DOHH2 (cell line): ENCODE measurements around the gene FARS2.

ENCODE experiments used
- H3F3A ChIP-seq: fragments of 200-600 bp; sonication (generic), shearing (Covaris generic); 2 replicates; pipeline ENCODE4 v1.6.0; 2016; ENCODE audit warnings: antibody characterized with exemption, mild to moderate bottlenecking; ENCODE audit not compliant: control insufficient read depth, insufficient read depth
- H3K27ac ChIP-seq: fragments of 200-600 bp; sonication (generic); 2 replicates; pipeline ENCODE4 v1.5.1; 2014; ENCODE audit warnings: low read depth, mild to moderate bottlenecking, low read length, moderate library complexity
- H3K27me3 ChIP-seq: fragments of 200-600 bp; sonication (generic); 2 replicates; pipeline ENCODE4 v1.6.1; 2014; ENCODE audit warnings: mild to moderate bottlenecking, low read length, mixed read lengths; ENCODE audit not compliant: control insufficient read depth
- H3K36me3 ChIP-seq: fragments of 200-600 bp; sonication (generic); 2 replicates; pipeline ENCODE4 v1.6.1; 2014; ENCODE audit warnings: mild to moderate bottlenecking, low read length, moderate library complexity, mixed read lengths; ENCODE audit not compliant: control insufficient read depth
- H3K4me1 ChIP-seq: fragments of 200-600 bp; sonication (generic); 2 replicates; pipeline ENCODE4 v1.6.1; 2014; ENCODE audit warnings: mild to moderate bottlenecking, low read length, mixed read lengths; ENCODE audit not compliant: control insufficient read depth
- H3K4me2 ChIP-seq: fragments of 200-600 bp; sonication (generic); 2 replicates; pipeline ENCODE4 v1.6.0; 2014; ENCODE audit warnings: mild to moderate bottlenecking, low read length, moderate library complexity
- H3K4me3 ChIP-seq: fragments of 200-600 bp; sonication (generic); 2 replicates; pipeline ENCODE4 v1.5.1; 2014; ENCODE audit warnings: mild to moderate bottlenecking, low read length, mixed read lengths
- H3K79me2 ChIP-seq: fragments of 200-600 bp; sonication (generic); 2 replicates; pipeline ENCODE4 v1.6.1; 2014; ENCODE audit warnings: mild to moderate bottlenecking, low read length, mixed read lengths; ENCODE audit not compliant: control insufficient read depth
- H3K9me2 ChIP-seq: fragments of 200-600 bp; sonication (generic); replicated peaks from 2 replicates; pipeline ENCODE4 v1.6.1; 2014; ENCODE audit warnings: mild to moderate bottlenecking, low read length, mixed read lengths; ENCODE audit not compliant: control insufficient read depth
- H3K9me3 ChIP-seq: fragments of 200-600 bp; sonication (generic); 2 replicates; pipeline ENCODE4 v1.6.1; 2014; ENCODE audit warnings: antibody characterized with exemption, low read length, mixed read lengths; ENCODE audit not compliant: control insufficient read depth, insufficient read depth
- H4K20me1 ChIP-seq: fragments of 200-600 bp; sonication (generic); 2 replicates; pipeline ENCODE4 v1.6.0; 2014; ENCODE audit warnings: low read depth, mild to moderate bottlenecking, antibody characterized with exemption, low read length, moderate library complexity; ENCODE audit not compliant: control insufficient read depth, insufficient read depth
- EZH2phosphoT487 ChIP-seq: fragments of 200-600 bp; sonication (generic); IDR thresholded peaks from 2 replicates; pipeline ENCODE4 v1.6.1; 2017; ENCODE audit warnings: borderline replicate concordance, mild to moderate bottlenecking, antibody characterized with exemption, low read length, moderate library complexity, mixed read lengths
- TF ChIP-seq, protein P1 (sequence below): fragments of 200-600 bp; sonication (generic); IDR thresholded peaks from one replicate; pipeline ENCODE4 v1.5.1; 2014; ENCODE audit warnings: antibody characterized with exemption, mild to moderate bottlenecking, low read depth, low read length; ENCODE audit not compliant: poor library complexity, severe bottlenecking

FARS2 gene

DNA sequence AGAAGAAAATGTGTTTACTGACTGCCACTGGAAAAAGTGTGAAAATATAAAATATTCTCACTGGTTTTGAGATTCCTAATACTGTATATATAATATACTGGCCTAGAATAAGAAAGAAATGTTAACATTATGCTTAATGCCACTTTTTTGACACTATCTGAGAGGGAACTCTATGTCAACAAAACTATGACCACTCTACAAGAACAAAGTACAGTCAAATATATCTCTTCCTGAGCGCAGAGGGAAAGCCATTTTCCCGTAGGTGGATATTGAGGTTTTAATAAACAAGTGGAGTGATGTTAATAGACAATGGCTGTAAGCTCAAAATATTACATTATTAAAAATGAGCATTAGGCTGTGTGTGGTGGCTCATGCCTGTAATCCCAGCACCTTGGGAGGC lies 25.5 kb upstream of the FARS2 start:
- no peak for TF ChIP-seq EZH2phosphoT487
- TF ChIP-seq, protein P1, sequence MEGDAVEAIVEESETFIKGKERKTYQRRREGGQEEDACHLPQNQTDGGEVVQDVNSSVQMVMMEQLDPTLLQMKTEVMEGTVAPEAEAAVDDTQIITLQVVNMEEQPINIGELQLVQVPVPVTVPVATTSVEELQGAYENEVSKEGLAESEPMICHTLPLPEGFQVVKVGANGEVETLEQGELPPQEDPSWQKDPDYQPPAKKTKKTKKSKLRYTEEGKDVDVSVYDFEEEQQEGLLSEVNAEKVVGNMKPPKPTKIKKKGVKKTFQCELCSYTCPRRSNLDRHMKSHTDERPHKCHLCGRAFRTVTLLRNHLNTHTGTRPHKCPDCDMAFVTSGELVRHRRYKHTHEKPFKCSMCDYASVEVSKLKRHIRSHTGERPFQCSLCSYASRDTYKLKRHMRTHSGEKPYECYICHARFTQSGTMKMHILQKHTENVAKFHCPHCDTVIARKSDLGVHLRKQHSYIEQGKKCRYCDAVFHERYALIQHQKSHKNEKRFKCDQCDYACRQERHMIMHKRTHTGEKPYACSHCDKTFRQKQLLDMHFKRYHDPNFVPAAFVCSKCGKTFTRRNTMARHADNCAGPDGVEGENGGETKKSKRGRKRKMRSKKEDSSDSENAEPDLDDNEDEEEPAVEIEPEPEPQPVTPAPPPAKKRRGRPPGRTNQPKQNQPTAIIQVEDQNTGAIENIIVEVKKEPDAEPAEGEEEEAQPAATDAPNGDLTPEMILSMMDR: no peak
- no peaks in the 10 kb centered on the region for H3F3A ChIP-seq
- no peaks in the 10 kb centered on the region for H3K9me3 ChIP-seq
- no peaks in the 10 kb centered on the region for H3K4me1 ChIP-seq
- peaks cover 5% of the 10 kb centered on the region for H3K36me3 ChIP-seq
- 0 out of 2 replicates have a peak, but pooled peaks cover 6% of the 10 kb centered on the region for H4K20me1 ChIP-seq
- H3K27ac ChIP-seq: no peak overlapping the region
- no peaks in the 10 kb centered on the region for H3K9me2 ChIP-seq
- H3K4me3 ChIP-seq: no peak overlapping the region
- no peaks in the 10 kb centered on the region for H3K79me2 ChIP-seq
- no peak overlapping the region for H3K4me2 ChIP-seq
- no peaks in the 10 kb centered on the region for H3K27me3 ChIP-seq

DNA sequence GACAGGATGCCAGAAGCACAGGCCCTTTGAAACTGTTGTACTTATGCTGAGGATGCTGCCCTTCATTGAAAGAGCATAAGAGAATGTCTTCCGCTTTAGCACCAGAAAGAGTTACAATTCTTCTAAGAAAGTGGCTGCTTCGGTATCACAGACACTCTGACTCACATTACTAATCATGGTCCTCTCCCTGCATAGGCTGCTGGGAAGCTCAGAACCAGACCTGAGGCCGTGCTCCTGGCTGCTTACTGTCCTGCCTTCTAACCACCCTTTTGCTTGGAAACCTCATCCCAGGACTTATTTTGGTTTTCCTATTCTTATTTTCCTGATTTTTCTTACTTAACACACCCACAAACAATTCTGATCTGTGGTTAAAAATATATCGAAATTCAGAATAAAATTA lies 23.5 kb upstream of the FARS2 start:
- Histone ChIP-seq H3K4me3 (no peak overlapping the region), H3F3A (no peaks in the 10 kb centered on the region), H3K9me3 (no peaks in the 10 kb centered on the region), H3K4me1 (no peaks in the 10 kb centered on the region), H4K20me1 (0 out of 2 replicates have a peak, but pooled peaks cover 6% of the 10 kb centered on the region), H3K4me2 (no peak overlapping the region), H3K27ac (no peak overlapping the region), H3K36me3 (peaks cover 5% of the 10 kb centered on the region), H3K27me3 (no peaks in the 10 kb centered on the region), H3K9me2 (no peaks in the 10 kb centered on the region), H3K79me2 (no peaks in the 10 kb centered on the region)
- TF ChIP-seq EZH2phosphoT487: no peak
- TF ChIP-seq, protein P1: no peak

DNA sequence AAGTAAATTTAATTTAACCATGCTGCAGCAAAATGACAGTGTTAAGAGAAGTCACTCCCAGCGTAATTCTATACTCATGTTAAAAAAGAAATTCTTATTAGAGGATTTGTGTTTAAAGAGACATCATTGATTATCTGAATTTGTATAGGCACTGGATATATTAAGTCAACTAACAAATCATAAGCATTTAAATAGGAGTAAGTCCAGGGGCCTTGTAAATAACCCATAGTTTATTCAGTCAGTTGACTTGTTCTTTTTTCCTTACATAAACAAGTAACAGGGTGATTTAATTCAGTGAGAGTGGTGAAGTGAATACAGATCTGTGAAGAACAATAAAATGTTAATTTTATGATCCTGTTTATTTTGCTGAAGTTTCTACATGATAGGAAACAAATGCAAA lies 23.0 kb upstream of the FARS2 start:
- Histone ChIP-seq H3F3A (no peaks in the 10 kb centered on the region), H3K4me1 (no peaks in the 10 kb centered on the region), H3K4me3 (no peak overlapping the region), H3K36me3 (peaks cover 5% of the 10 kb centered on the region), H3K79me2 (no peaks in the 10 kb centered on the region), H3K27ac (no peak overlapping the region), H3K4me2 (no peak overlapping the region), H3K9me2 (no peaks in the 10 kb centered on the region), H3K27me3 (no peaks in the 10 kb centered on the region), H3K9me3 (no peaks in the 10 kb centered on the region), H4K20me1 (0 out of 2 replicates have a peak, but pooled peaks cover 3% of the 10 kb centered on the region)
- TF ChIP-seq, protein P1: no peak
- TF ChIP-seq EZH2phosphoT487: no peak
